GM10248 (cell line): ENCODE results near the gene TCP1.
A peak's percentile ranks its signal among the peaks of the same experiment; 100 is the strongest.
"Not testable (repeated sequence)": the region's sequence is repeated elsewhere in the genome, so short reads cannot be mapped to it uniquely, and the experiment has no call there.

Experiments used
- CTCF ChIA-PET: fragments of 300-600 bp; sonication (Branson Sonifier 250); formaldehyde crosslinking; extraction: SDS; loops from one replicate; lab custom pipeline; 2021; ENCODE audit warnings: antibody characterized with exemption; lab: Yijun Ruan, JAX
- POLR2A ChIA-PET: fragments of 350-650 bp; sonication (Branson Sonifier 250); formaldehyde crosslinking; extraction: SDS; loops from one replicate; lab custom pipeline; 2020; ENCODE audit warnings: antibody characterized with exemption; lab: Yijun Ruan, JAX
- DNase-seq: peaks from one replicate; pipeline ENCODE4 v3.0.0; 2012; ENCODE audit errors: extremely low spot score
- CTCF ChIP-seq: IDR thresholded peaks from 2 replicates; pipeline ENCODE4 v1.5.1; 2012; ENCODE audit warnings: mild to moderate bottlenecking, low read depth; ENCODE audit errors: extremely low read depth, missing control alignments, control extremely low read depth

The TCP1 gene

GRCh38 chr6:159826968-159827647, 37.7 kb upstream of the TCP1 start:
- TF ChIP-seq CTCF, result no peak
- ChIA-PET CTCF (no interaction called here), POLR2A (interaction anchor here (0.6 kb wide), 1 partner anchor 305 kb away, joined by 4 read pairs; no protein-coding TSS in a partner anchor)
- no peak for DNase-seq

- POLR2A ChIA-PET, result no interaction called here
- DNase-seq, result no peak
- TF ChIP-seq CTCF, result no peak
- CTCF ChIA-PET, result no interaction called here
Measured at GRCh38 chr6:159826004-159826403, 36.6 kb upstream of the TCP1 start.

GRCh38 chr6:159824690-159825089, 35.3 kb upstream of the TCP1 start:
- POLR2A ChIA-PET, DNase-seq: not testable (repeated sequence)
- CTCF ChIA-PET, result interaction anchor here (1.2 kb wide), 1 partner anchor 9 kb away, joined by 3 read pairs; no protein-coding TSS in a partner anchor

- ChIA-PET CTCF (interaction anchor here (1.2 kb wide), 1 partner anchor 10 kb away, joined by 3 read pairs; no protein-coding TSS in a partner anchor), POLR2A (no interaction called here)
- DNase-seq, result no peak
- no peak for TF ChIP-seq CTCF
Measured at GRCh38 chr6:159823953-159824352, 34.6 kb upstream of the TCP1 start.

GRCh38 chr6:159821726-159822125, 32.3 kb upstream of the TCP1 start:
- no peak for TF ChIP-seq CTCF
- DNase-seq, result no peak
- ChIA-PET CTCF (interaction anchor here (2.1 kb wide), 1 partner anchor 12 kb away, joined by 7 read pairs; no protein-coding TSS in a partner anchor), POLR2A (no interaction called here)

GRCh38 chr6:159821122-159821521, 31.7 kb upstream of the TCP1 start:
- no peak for TF ChIP-seq CTCF
- CTCF ChIA-PET, result interaction anchor here (0.9 kb wide), 1 partner anchor 21 kb away, joined by 4 read pairs; the partner anchor contains the start of gene PNLDC1
- no peak for DNase-seq
- POLR2A ChIA-PET, result no interaction called here

GRCh38 chr6:159819932-159820640, 30.7 kb upstream of the TCP1 start:
- no peak for TF ChIP-seq CTCF
- POLR2A ChIA-PET, result no interaction called here
- DNase-seq, result peak; percentile 48
- CTCF ChIA-PET, result interaction anchor here (0.8 to 1.2 kb wide), 2 partner anchors 42 to 66 kb away, joined by 3 read pairs; no protein-coding TSS in a partner anchor
